Natural killer cell treated with Interleukin-12 subunit alpha and Interleukin-12 subunit beta and Interleukin-15 and Interleukin-18, amount 100 ng/mL, for 72 hours (primary cell): ENCODE results near the gene CSNK1G2. TPM values are rescaled to one million over a fixed set of nuclear protein-coding genes. Genes with fewer than 3 reads are reported as not detected.

ENCODE experiments used
- ATAC-seq, 2 donors: fragments of 150-1000 bp; cut with Tn5 transposase in 1 of 2; sonication (Bioruptor Pico), chemical (Tn5 transposase) in 1 of 2; 2 replicates each; pipeline ENCODE4 v1.10.0; 2021
- DNase-seq: peaks from one replicate; pipeline ENCODE4 v3.0.0; 2022; ENCODE audit warnings: low spot score
- H3K27ac Mint-ChIP-seq, 2 donors: 1 replicate in 1 of 2; 2 replicates in 1 of 2; pipeline ENCODE4 v1.8.0; 2022; ENCODE audit warnings: mixed read lengths in 2 of 2, mild to moderate bottlenecking in 1 of 2, moderate library complexity in 1 of 2
- H3K27me3 Mint-ChIP-seq, 2 donors: 1 replicate in 1 of 2; 2 replicates in 1 of 2; pipeline ENCODE4 v1.8.0; 2022; ENCODE audit warnings: mixed read lengths in 2 of 2
- H3K36me3 Mint-ChIP-seq: one replicate; pipeline ENCODE4 v1.8.0; 2022; ENCODE audit warnings: mixed read lengths
- H3K4me1 Mint-ChIP-seq, 2 donors: 1 replicate in 1 of 2; 2 replicates in 1 of 2; pipeline ENCODE4 v1.8.0; 2022; ENCODE audit warnings: low read depth in 2 of 2, mixed read lengths in 2 of 2, mild to moderate bottlenecking in 1 of 2
- H3K4me3 Mint-ChIP-seq: one replicate; pipeline ENCODE4 v1.8.0; 2022; ENCODE audit warnings: mixed read lengths
- H3K9me3 Mint-ChIP-seq: 2 replicates; pipeline ENCODE4 v1.8.0; 2022; ENCODE audit warnings: mixed read lengths
- total RNA-seq, 2 donors: library from RNA; stranded (reverse); gene quantifications; one replicate each; pipeline ENCODE4 v1.2.3, GENCODE V29; 2022

Gene CSNK1G2
- total RNA-seq = 100 to 1,000 TPM in 1 of 2 donors, 10 to 100 TPM in 1; 57.5 to 103 TPM

DNA sequence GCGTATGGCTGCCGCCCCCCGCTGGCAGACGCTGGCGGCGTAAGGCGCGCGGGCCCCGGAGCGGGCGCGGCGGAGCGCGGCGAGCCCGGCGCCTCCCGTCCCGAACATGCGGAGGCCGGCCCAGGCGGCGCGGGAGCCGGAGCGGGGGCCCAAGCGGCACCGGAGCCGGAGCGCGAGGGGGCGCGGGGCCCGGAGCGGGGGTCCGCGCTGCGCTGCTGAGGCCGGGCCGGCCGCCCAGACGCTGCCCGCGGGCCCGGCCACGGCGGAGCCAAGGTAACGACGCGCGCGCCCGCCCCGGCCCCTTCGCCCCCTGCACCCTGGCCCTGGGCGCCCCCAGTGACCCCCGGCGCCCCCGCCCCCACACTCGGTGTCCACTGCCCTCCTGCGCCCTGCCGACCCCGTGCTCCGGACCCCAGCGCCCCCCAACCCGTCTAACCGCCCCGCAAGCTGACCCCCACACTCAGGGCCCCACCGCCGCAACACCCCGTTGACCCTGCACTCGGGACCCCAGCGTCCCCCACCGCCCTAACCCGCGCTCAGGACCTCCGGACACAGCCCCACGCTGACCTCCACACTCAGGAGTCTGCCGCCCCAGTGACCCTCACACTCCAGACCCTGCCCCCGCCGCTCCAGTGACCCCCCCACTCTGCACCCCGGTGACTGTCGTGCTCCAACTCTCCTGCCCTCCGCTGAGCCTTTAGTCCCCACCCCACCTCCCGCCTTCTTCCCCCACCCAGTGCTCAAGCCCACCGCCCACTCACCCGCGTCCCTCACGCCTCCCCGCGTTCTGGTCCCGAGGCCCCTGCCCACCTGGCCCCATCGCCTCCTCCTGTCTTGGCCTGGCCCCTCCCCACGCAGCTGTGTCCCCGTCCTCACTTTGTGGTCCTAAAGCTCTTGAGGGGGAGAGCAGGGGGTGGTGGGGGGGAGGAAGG lies at the start of gene CSNK1G2:
TSS of gene CSNK1G2 (plus strand) at position 27 of the 932 bp plus-strand sequence. CDS start 28,601 bp downstream, outside the sequence.
- peak in 1 of 2 donors; percentile 3 for ATAC-seq
- no peaks in the 10 kb centered on the region for H3K36me3 Mint-ChIP-seq
- no peaks in the 10 kb centered on the region for H3K27me3 Mint-ChIP-seq
- H3K4me3 Mint-ChIP-seq = peak within 1 kb of the TSS; percentile 95
- no peaks in the 10 kb centered on the region for H3K9me3 Mint-ChIP-seq
- peaks cover 20 to 27% of the 10 kb centered on the region in 2 donors for H3K4me1 Mint-ChIP-seq
- DNase-seq = peak; percentile 67
- H3K27ac Mint-ChIP-seq = peak within 1 kb of the TSS; percentile 89 to 95

- H3K27me3 Mint-ChIP-seq = no peaks in the 10 kb centered on the region
- peak overlapping the region; percentile 69 to 78 for H3K27ac Mint-ChIP-seq
- H3K9me3 Mint-ChIP-seq = no peaks in the 10 kb centered on the region
- H3K4me1 Mint-ChIP-seq = peaks cover 17 to 21% of the 10 kb centered on the region in 2 donors
- H3K4me3 Mint-ChIP-seq = peak overlapping the region; percentile 44
- H3K36me3 Mint-ChIP-seq = no peaks in the 10 kb centered on the region
- ATAC-seq (no peak), DNase-seq (no peak)
Observed at GRCh38 chr19:1893791-1894190, 47.2 kb upstream of the CSNK1G2 start.

DNA sequence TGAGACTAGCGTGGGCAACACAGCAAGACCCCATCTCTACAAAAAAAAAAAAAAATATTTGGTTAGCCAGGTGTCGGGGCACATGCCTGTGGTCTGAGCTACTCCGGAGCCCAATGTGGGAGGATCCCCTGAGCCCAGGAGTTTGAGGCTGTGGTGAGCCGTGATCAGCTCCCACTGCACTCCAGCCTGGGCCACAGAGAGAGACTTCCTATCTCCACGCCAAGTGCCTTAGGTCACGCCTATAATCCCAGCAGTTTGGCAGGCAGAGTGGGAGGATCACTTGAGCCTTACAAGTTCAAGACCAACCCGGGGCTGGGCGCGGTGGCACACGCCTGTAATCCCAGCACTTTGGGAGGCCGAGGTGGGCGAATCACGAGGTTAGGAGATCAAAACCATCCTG lies 44.5 kb upstream of the CSNK1G2 start:
- peaks cover 17 to 21% of the 10 kb centered on the region in 2 donors for H3K4me1 Mint-ChIP-seq
- ATAC-seq = no peak
- H3K4me3 Mint-ChIP-seq = peak overlapping the region; percentile 86
- H3K27me3 Mint-ChIP-seq = no peaks in the 10 kb centered on the region
- DNase-seq = no peak
- H3K9me3 Mint-ChIP-seq = no peaks in the 10 kb centered on the region
- no peaks in the 10 kb centered on the region for H3K36me3 Mint-ChIP-seq
- peak overlapping the region; percentile 92 to 95 for H3K27ac Mint-ChIP-seq

DNA sequence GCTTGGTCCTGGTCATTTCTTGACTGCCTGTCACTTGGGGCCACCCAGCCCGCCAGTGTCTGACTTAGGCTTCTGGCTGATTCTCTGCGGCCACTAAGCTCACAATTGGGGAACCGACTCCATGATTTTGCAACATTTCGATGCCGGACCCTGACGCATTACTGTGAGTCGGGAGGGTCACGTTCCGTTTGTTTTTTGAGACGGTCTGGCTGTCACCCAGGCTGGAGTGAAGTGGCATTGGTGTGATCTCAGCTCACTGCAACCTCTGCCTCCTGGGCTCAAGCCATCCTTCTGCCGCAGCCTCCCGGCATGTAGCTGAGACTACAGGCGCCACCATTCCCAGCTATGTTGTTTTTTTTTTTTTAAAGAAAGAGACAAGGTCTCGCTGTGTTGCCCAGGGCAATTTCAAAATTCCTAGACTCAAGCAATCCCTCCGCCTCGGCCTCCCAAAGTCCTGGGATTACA lies 39.0 kb upstream of the CSNK1G2 start:
- Mint-ChIP-seq H3K36me3 (no peaks in the 10 kb centered on the region), H3K4me1 (peaks cover 12 to 21% of the 10 kb centered on the region in 2 donors), H3K27ac (no peak overlapping the region), H3K4me3 (no peak overlapping the region), H3K27me3 (no peaks in the 10 kb centered on the region), H3K9me3 (no peaks in the 10 kb centered on the region)
- no peak for DNase-seq
- no peak for ATAC-seq

GRCh38 chr19:1902923-1903322 lies 38.0 kb upstream of the CSNK1G2 start:
- no peaks in the 10 kb centered on the region for H3K27me3 Mint-ChIP-seq
- DNase-seq (no peak), ATAC-seq (no peak)
- peaks cover 5 to 14% of the 10 kb centered on the region in 2 donors for H3K4me1 Mint-ChIP-seq
- no peaks in the 10 kb centered on the region for H3K36me3 Mint-ChIP-seq
- H3K4me3 Mint-ChIP-seq = no peak overlapping the region
- no peak overlapping the region for H3K27ac Mint-ChIP-seq
- H3K9me3 Mint-ChIP-seq = no peaks in the 10 kb centered on the region

DNA sequence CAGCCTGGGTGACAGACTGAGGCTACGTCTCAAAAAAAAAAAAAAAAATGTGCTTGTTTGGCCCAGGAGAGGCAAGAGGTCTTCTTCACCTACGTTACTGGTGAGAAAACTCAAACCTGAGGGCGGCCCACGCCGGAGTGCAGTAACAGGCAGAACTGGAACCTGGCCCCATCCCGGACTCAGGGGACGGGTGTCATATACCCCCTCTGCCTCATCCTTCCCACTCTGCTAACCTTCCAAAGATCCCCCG lies 36.2 kb upstream of the CSNK1G2 start:
- no peak for ATAC-seq

GRCh38 chr19:1905110-1905862 lies 35.7 kb upstream of the CSNK1G2 start, which contains the start of the genes ADAT3 and SCAMP4:
TSS of gene ADAT3 (plus strand) at chr19:1905399. CDS start at chr19:1912048, 6,649 bp downstream.
TSS of gene SCAMP4 (plus strand) at chr19:1905399. CDS start at chr19:1915020, 9,621 bp downstream.
- H3K36me3 Mint-ChIP-seq = no peaks in the 10 kb centered on the region
- no peaks in the 10 kb centered on the region for H3K9me3 Mint-ChIP-seq
- peak within 1 kb of the TSS; percentile 80 to 85 for H3K27ac Mint-ChIP-seq
- H3K4me3 Mint-ChIP-seq = peak within 1 kb of the TSS; percentile 96
- H3K27me3 Mint-ChIP-seq = no peaks in the 10 kb centered on the region
- H3K4me1 Mint-ChIP-seq = peaks cover 19 to 26% of the 10 kb centered on the region in 2 donors
- ATAC-seq (peak; percentile 98 to 99), DNase-seq (peak; percentile 99)

More for the DNA sequence above, 36.2 kb upstream of the CSNK1G2 start:
- Mint-ChIP-seq H3K4me3 (peak overlapping the region; percentile 96), H3K27me3 (no peaks in the 10 kb centered on the region), H3K27ac (peak overlapping the region; percentile 80 to 85), H3K36me3 (no peaks in the 10 kb centered on the region), H3K4me1 (peaks cover 16 to 24% of the 10 kb centered on the region in 2 donors), H3K9me3 (no peaks in the 10 kb centered on the region)
- DNase-seq = no peak

GRCh38 chr19:1905863-1906375 lies 35.1 kb upstream of the CSNK1G2 start:
- no peaks in the 10 kb centered on the region for H3K36me3 Mint-ChIP-seq
- H3K9me3 Mint-ChIP-seq = no peaks in the 10 kb centered on the region
- no peaks in the 10 kb centered on the region for H3K27me3 Mint-ChIP-seq
- peak overlapping the region; percentile 80 to 85 for H3K27ac Mint-ChIP-seq
- DNase-seq (no peak), ATAC-seq (no peak)
- peaks cover 21 to 27% of the 10 kb centered on the region in 2 donors for H3K4me1 Mint-ChIP-seq
- H3K4me3 Mint-ChIP-seq = peak overlapping the region; percentile 96

DNA sequence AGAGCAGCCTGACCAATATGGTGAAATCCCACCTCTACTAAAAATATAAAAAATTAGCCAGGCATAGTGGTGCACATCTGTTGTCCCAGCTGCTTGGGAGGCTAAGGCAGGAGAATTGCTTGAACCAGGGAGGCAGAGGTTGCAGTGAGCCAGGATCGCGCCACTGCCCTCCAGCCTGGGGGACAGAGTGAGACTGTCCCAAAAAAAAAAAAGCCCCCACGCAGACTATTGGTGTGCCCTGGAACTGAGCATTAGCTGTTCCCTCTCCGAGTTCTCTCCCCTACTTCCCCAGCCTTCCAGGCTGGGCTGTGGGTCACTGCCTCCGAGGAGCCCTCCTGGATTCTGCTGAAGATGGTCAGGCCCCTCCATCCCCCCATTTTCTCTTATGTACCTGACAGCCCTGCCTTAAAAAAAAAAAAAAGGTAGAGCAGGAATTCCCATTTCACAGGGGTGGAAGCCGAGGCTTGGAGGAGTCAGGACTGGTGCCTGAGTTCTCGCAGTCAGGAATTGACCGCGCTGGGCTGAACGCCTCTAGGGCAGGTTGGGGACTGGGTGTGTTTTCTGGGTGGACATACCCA lies 33.9 kb upstream of the CSNK1G2 start:
- ATAC-seq (no peak), DNase-seq (no peak)
- Mint-ChIP-seq H3K9me3 (no peaks in the 10 kb centered on the region), H3K27ac (no peak overlapping the region), H3K27me3 (no peaks in the 10 kb centered on the region), H3K36me3 (no peaks in the 10 kb centered on the region), H3K4me1 (peaks cover 21 to 27% of the 10 kb centered on the region in 2 donors), H3K4me3 (peak overlapping the region; percentile 17)

DNA sequence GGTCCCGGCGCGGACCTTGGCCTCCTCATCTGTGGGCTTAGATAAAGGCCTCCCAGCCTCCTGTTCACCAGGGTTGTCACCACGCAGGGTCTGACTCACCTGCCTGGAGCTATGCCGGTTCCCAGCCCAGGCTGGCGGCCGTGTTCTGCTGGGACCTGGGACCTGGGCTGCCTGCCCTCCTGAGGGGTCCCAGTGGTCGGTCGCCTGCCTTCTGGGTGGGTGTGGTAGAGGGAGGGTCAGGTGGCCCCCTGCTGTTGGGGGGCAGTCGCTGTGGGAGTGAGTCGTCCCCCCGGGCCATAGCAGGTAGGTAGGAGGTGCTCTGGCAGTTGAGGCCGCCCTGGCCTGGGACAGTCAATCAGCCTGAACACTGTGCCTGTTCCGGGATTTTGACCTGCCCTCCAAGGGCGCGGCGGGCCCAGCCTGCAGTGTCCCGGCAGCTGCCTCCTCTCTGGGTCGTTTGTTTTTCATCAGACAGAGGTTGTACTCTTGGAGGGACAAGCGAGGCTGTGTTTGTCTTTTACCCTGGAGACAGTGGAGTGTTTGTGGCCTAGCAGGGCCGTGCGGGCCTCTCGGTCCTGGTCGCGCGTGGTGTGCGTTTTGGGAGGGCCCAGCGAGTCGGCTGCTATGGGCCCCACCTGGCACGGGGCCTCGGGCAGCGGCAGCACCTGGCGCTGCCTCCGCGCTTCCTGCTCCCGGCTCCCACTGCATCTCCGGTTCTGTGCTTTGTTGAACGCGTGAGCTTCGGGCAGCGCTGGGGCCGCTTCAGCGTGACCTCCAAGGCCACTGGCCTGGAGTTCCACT lies 33.2 kb upstream of the CSNK1G2 start:
- no peaks in the 10 kb centered on the region for H3K27me3 Mint-ChIP-seq
- H3K27ac Mint-ChIP-seq = no peak overlapping the region
- no peaks in the 10 kb centered on the region for H3K36me3 Mint-ChIP-seq
- peaks cover 21 to 27% of the 10 kb centered on the region in 2 donors for H3K4me1 Mint-ChIP-seq
- DNase-seq (no peak), ATAC-seq (no peak)
- H3K4me3 Mint-ChIP-seq = no peak overlapping the region
- H3K9me3 Mint-ChIP-seq = no peaks in the 10 kb centered on the region

DNA sequence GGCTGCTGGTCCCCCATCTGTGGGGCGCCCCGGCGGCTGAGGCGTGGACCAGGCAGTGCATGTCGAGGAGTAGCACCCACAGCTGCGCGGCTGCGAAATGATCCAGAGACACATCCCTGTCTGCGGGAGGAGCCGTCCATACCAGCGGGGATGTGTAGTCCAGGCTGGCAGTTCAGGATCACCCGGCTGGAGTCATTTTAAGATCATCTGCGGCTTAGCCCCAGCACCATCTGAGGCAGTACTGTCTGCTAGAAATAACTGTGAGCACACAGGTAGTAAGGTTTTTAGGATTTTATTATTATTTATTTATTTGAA lies 32.7 kb upstream of the CSNK1G2 start:
- H3K4me1 Mint-ChIP-seq = peaks cover 21 to 27% of the 10 kb centered on the region in 2 donors
- ATAC-seq = no peak
- DNase-seq = no peak
- H3K27ac Mint-ChIP-seq = no peak overlapping the region
- H3K9me3 Mint-ChIP-seq = no peaks in the 10 kb centered on the region
- H3K36me3 Mint-ChIP-seq = no peaks in the 10 kb centered on the region
- H3K4me3 Mint-ChIP-seq = no peak overlapping the region
- no peaks in the 10 kb centered on the region for H3K27me3 Mint-ChIP-seq

DNA sequence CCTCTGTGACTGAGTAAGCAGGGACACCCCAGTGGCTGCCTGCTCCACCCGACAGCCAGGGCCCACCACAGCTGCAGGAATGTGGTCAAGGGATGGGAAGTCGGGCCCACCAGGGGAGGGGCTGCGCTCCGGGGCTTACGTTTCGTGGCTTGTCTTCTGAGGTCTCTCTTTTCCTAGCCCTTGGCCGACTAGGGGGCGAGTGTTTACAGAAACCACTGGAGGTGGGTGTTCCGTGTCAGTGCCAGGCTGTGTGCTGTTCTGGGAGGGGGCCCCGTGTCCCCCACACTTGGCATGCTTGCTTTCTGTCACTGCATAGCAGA lies 31.3 kb upstream of the CSNK1G2 start:
- ATAC-seq (no peak), DNase-seq (no peak)
- no peak overlapping the region for H3K27ac Mint-ChIP-seq
- no peaks in the 10 kb centered on the region for H3K9me3 Mint-ChIP-seq
- H3K4me3 Mint-ChIP-seq = no peak overlapping the region
- H3K27me3 Mint-ChIP-seq = no peaks in the 10 kb centered on the region
- H3K36me3 Mint-ChIP-seq = no peaks in the 10 kb centered on the region
- peaks cover 18 to 21% of the 10 kb centered on the region in 2 donors for H3K4me1 Mint-ChIP-seq

DNA sequence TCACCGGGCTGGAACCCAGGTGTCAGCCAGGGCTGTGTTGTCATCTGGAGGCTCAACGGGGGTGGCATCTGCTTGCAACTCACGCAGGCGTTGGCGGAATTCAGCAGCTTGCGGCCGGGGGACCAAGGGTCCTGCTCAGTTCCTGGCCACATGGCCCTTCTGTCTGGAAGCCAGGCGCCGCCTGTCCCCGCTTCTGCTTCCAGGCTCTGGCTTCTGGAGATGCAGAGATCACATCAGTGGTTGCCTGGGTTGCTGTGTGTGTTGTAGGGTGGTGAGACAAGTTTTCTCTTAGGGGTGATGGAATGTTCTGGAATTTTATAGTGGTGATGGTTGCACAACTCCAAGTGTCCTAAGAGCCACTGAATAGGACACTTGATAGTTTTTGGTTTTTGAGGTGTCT lies 30.8 kb upstream of the CSNK1G2 start:
- ATAC-seq = no peak
- H3K4me3 Mint-ChIP-seq = peak overlapping the region; percentile 10
- H3K4me1 Mint-ChIP-seq = peaks cover 18 to 21% of the 10 kb centered on the region in 2 donors
- H3K36me3 Mint-ChIP-seq = no peaks in the 10 kb centered on the region
- DNase-seq = no peak
- no peaks in the 10 kb centered on the region for H3K9me3 Mint-ChIP-seq
- peak overlapping the region in 1 of 2 donors; percentile 26 for H3K27ac Mint-ChIP-seq
- no peaks in the 10 kb centered on the region for H3K27me3 Mint-ChIP-seq
